NCI-H446 (cell line): ENCODE data around the gene MCF2L2.

Experiments used
- DNase-seq, 2 experiments: peaks; one replicate each; lab custom pipeline; 2025; lab: John Stamatoyannopoulos, UW

The MCF2L2 gene

GRCh38 chr3:183327343-183327742, 101.1 kb downstream of the MCF2L2 start:
- no peak for DNase-seq

- DNase-seq = no peak
Measured at GRCh38 chr3:183324083-183324482, 104.3 kb downstream of the MCF2L2 start.

GRCh38 chr3:183319371-183319770, 109.0 kb downstream of the MCF2L2 start:
- DNase-seq = no peak

GRCh38 chr3:183318877-183319276, 109.5 kb downstream of the MCF2L2 start:
- DNase-seq = no peak

GRCh38 chr3:183317886-183318865, 110.2 kb downstream of the MCF2L2 start:
- DNase-seq = no peak

GRCh38 chr3:183317271-183317670, 111.1 kb downstream of the MCF2L2 start:
- no peak for DNase-seq

GRCh38 chr3:183315739-183316138, 112.7 kb downstream of the MCF2L2 start:
- DNase-seq = no peak

- DNase-seq = no peak
Measured at GRCh38 chr3:183313764-183314163, 114.7 kb downstream of the MCF2L2 start.

- no peak for DNase-seq
Measured at GRCh38 chr3:183313351-183313750, 115.1 kb downstream of the MCF2L2 start.

GRCh38 chr3:183312433-183312832, 116.0 kb downstream of the MCF2L2 start:
- no peak for DNase-seq

- no peak for DNase-seq
Measured at GRCh38 chr3:183310936-183311335, 117.5 kb downstream of the MCF2L2 start.

GRCh38 chr3:183309276-183309675, 119.1 kb downstream of the MCF2L2 start:
- DNase-seq = no peak

GRCh38 chr3:183308751-183309150, 119.7 kb downstream of the MCF2L2 start:
- DNase-seq = no peak

GRCh38 chr3:183307749-183308148, 120.7 kb downstream of the MCF2L2 start:
- DNase-seq = no peak

GRCh38 chr3:183306798-183307671, 121.4 kb downstream of the MCF2L2 start:
- DNase-seq = no peak

- no peak for DNase-seq
Measured at GRCh38 chr3:183303690-183304089, 124.7 kb downstream of the MCF2L2 start.

- DNase-seq = no peak
Measured at GRCh38 chr3:183301937-183302580, 126.4 kb downstream of the MCF2L2 start.

- no peak for DNase-seq
Measured at GRCh38 chr3:183300996-183301562, 127.3 kb downstream of the MCF2L2 start.

- no peak for DNase-seq
Measured at GRCh38 chr3:183299976-183300375, 128.4 kb downstream of the MCF2L2 start.

GRCh38 chr3:183298701-183299153, 129.7 kb downstream of the MCF2L2 start:
- peak; percentile 53 to 80 for DNase-seq

- no peak for DNase-seq
Measured at GRCh38 chr3:183296944-183297343, 131.5 kb downstream of the MCF2L2 start.

- no peak for DNase-seq
Measured at GRCh38 chr3:183295211-183295610, 133.2 kb downstream of the MCF2L2 start.
